Activated naive CD4-positive, alpha-beta T cell treated with anti-CD3 and anti-CD28 coated beads, Interleukin-2, amount 50 U/mL, for 24 hours (primary cell): ENCODE measurements around the gene LMBRD2.
A peak's percentile ranks its signal among the peaks of the same experiment; 100 is the strongest.

Source experiments
- H3K27ac Mint-ChIP-seq: one replicate; pipeline ENCODE4 v1.8.0; 2021; ENCODE audit warnings: mild to moderate bottlenecking, mixed read lengths
- H3K27me3 Mint-ChIP-seq: one replicate; pipeline ENCODE4 v1.8.0; 2021; ENCODE audit warnings: mixed read lengths
- H3K36me3 Mint-ChIP-seq: one replicate; pipeline ENCODE4 v1.8.0; 2021; ENCODE audit warnings: mixed read lengths
- H3K4me1 Mint-ChIP-seq: one replicate; pipeline ENCODE4 v1.8.0; 2021; ENCODE audit warnings: mixed read lengths
- H3K4me3 Mint-ChIP-seq: one replicate; pipeline ENCODE4 v1.8.0; 2021; ENCODE audit warnings: mild to moderate bottlenecking, mixed read lengths
- H3K9me3 Mint-ChIP-seq: one replicate; pipeline ENCODE4 v1.8.0; 2021; ENCODE audit warnings: mixed read lengths

Gene LMBRD2

GRCh38 chr5:36173426-36173825 lies 21.7 kb upstream of the LMBRD2 start:
- Mint-ChIP-seq H3K27ac (no peak overlapping the region), H3K36me3 (peaks cover 16% of the 10 kb centered on the region), H3K4me3 (no peak overlapping the region), H3K27me3 (no peaks in the 10 kb centered on the region), H3K9me3 (no peaks in the 10 kb centered on the region), H3K4me1 (peaks cover 6% of the 10 kb centered on the region)

GRCh38 chr5:36172599-36172998 lies 20.9 kb upstream of the LMBRD2 start:
- no peaks in the 10 kb centered on the region for H3K27me3 Mint-ChIP-seq
- no peaks in the 10 kb centered on the region for H3K9me3 Mint-ChIP-seq
- no peak overlapping the region for H3K27ac Mint-ChIP-seq
- no peak overlapping the region for H3K4me3 Mint-ChIP-seq
- H3K4me1 Mint-ChIP-seq = peaks cover 14% of the 10 kb centered on the region
- peaks cover 20% of the 10 kb centered on the region for H3K36me3 Mint-ChIP-seq

GRCh38 chr5:36170832-36171424 lies 19.2 kb upstream of the LMBRD2 start:
- Mint-ChIP-seq H3K4me1 (peaks cover 14% of the 10 kb centered on the region), H3K9me3 (no peaks in the 10 kb centered on the region), H3K36me3 (peaks cover 24% of the 10 kb centered on the region), H3K4me3 (no peak overlapping the region), H3K27me3 (no peaks in the 10 kb centered on the region), H3K27ac (no peak overlapping the region)

GRCh38 chr5:36168737-36169136 lies 17.1 kb upstream of the LMBRD2 start:
- Mint-ChIP-seq H3K36me3 (peaks cover 18% of the 10 kb centered on the region), H3K4me3 (no peak overlapping the region), H3K9me3 (no peaks in the 10 kb centered on the region), H3K27me3 (no peaks in the 10 kb centered on the region), H3K4me1 (peaks cover 15% of the 10 kb centered on the region), H3K27ac (no peak overlapping the region)

- no peak overlapping the region for H3K4me3 Mint-ChIP-seq
- no peaks in the 10 kb centered on the region for H3K27me3 Mint-ChIP-seq
- no peaks in the 10 kb centered on the region for H3K9me3 Mint-ChIP-seq
- H3K27ac Mint-ChIP-seq = no peak overlapping the region
- peaks cover 26% of the 10 kb centered on the region for H3K4me1 Mint-ChIP-seq
- H3K36me3 Mint-ChIP-seq = peaks cover 29% of the 10 kb centered on the region
Observed at GRCh38 chr5:36164461-36164860, 12.8 kb upstream of the LMBRD2 start.

GRCh38 chr5:36162810-36163486 lies 11.3 kb upstream of the LMBRD2 start:
- Mint-ChIP-seq H3K9me3 (no peaks in the 10 kb centered on the region), H3K27ac (no peak overlapping the region), H3K27me3 (no peaks in the 10 kb centered on the region), H3K4me3 (no peak overlapping the region), H3K36me3 (peaks cover 30% of the 10 kb centered on the region), H3K4me1 (peaks cover 28% of the 10 kb centered on the region)

- Mint-ChIP-seq H3K4me1 (peaks cover 39% of the 10 kb centered on the region), H3K9me3 (no peaks in the 10 kb centered on the region), H3K27ac (no peak overlapping the region), H3K27me3 (no peaks in the 10 kb centered on the region), H3K36me3 (peaks cover 33% of the 10 kb centered on the region), H3K4me3 (no peak overlapping the region)
Observed at GRCh38 chr5:36161361-36161760, 9.7 kb upstream of the LMBRD2 start.

- peaks cover 36% of the 10 kb centered on the region for H3K36me3 Mint-ChIP-seq
- H3K4me1 Mint-ChIP-seq = peaks cover 46% of the 10 kb centered on the region
- H3K4me3 Mint-ChIP-seq = no peak overlapping the region
- no peak overlapping the region for H3K27ac Mint-ChIP-seq
- H3K9me3 Mint-ChIP-seq = no peaks in the 10 kb centered on the region
- no peaks in the 10 kb centered on the region for H3K27me3 Mint-ChIP-seq
Observed at GRCh38 chr5:36160617-36161016, 8.9 kb upstream of the LMBRD2 start.

- Mint-ChIP-seq H3K27ac (no peak overlapping the region), H3K36me3 (peaks cover 41% of the 10 kb centered on the region), H3K4me3 (no peak overlapping the region), H3K9me3 (no peaks in the 10 kb centered on the region), H3K4me1 (peaks cover 55% of the 10 kb centered on the region), H3K27me3 (no peaks in the 10 kb centered on the region)
Observed at GRCh38 chr5:36158144-36158543, 6.5 kb upstream of the LMBRD2 start.

- Mint-ChIP-seq H3K4me1 (peaks cover 58% of the 10 kb centered on the region), H3K36me3 (peaks cover 32% of the 10 kb centered on the region), H3K9me3 (no peaks in the 10 kb centered on the region), H3K27ac (no peak overlapping the region), H3K4me3 (no peak overlapping the region), H3K27me3 (no peaks in the 10 kb centered on the region)
Observed at GRCh38 chr5:36156619-36157018, 4.9 kb upstream of the LMBRD2 start.

- H3K36me3 Mint-ChIP-seq = peaks cover 30% of the 10 kb centered on the region
Observed at GRCh38 chr5:36156121-36156601, 4.5 kb upstream of the LMBRD2 start.

GRCh38 chr5:36155291-36155690 lies 3.6 kb upstream of the LMBRD2 start:
- no peaks in the 10 kb centered on the region for H3K27me3 Mint-ChIP-seq
- H3K4me3 Mint-ChIP-seq = no peak overlapping the region
- peaks cover 66% of the 10 kb centered on the region for H3K4me1 Mint-ChIP-seq
- peaks cover 30% of the 10 kb centered on the region for H3K36me3 Mint-ChIP-seq
- no peaks in the 10 kb centered on the region for H3K9me3 Mint-ChIP-seq
- H3K27ac Mint-ChIP-seq = no peak overlapping the region

More at GRCh38 chr5:36156121-36156601, 4.5 kb upstream of the LMBRD2 start:
- H3K27ac Mint-ChIP-seq = no peak overlapping the region
- H3K4me1 Mint-ChIP-seq = peaks cover 58% of the 10 kb centered on the region
- no peaks in the 10 kb centered on the region for H3K27me3 Mint-ChIP-seq
- no peak overlapping the region for H3K4me3 Mint-ChIP-seq
- no peaks in the 10 kb centered on the region for H3K9me3 Mint-ChIP-seq

GRCh38 chr5:36153726-36154125 lies 2.0 kb upstream of the LMBRD2 start:
- Mint-ChIP-seq H3K4me1 (peaks cover 69% of the 10 kb centered on the region), H3K4me3 (peak overlapping the region; percentile 92), H3K27me3 (no peaks in the 10 kb centered on the region), H3K9me3 (no peaks in the 10 kb centered on the region), H3K27ac (no peak overlapping the region), H3K36me3 (peaks cover 26% of the 10 kb centered on the region)

GRCh38 chr5:36153298-36153677 lies 1.6 kb upstream of the LMBRD2 start:
- Mint-ChIP-seq H3K36me3 (peaks cover 24% of the 10 kb centered on the region), H3K4me3 (peak overlapping the region; percentile 92), H3K9me3 (no peaks in the 10 kb centered on the region), H3K27me3 (no peaks in the 10 kb centered on the region), H3K4me1 (peaks cover 68% of the 10 kb centered on the region), H3K27ac (no peak overlapping the region)

- Mint-ChIP-seq H3K27ac (peak overlapping the region; percentile 88), H3K36me3 (peaks cover 22% of the 10 kb centered on the region), H3K4me3 (peak overlapping the region; percentile 92), H3K9me3 (no peaks in the 10 kb centered on the region), H3K4me1 (peaks cover 71% of the 10 kb centered on the region), H3K27me3 (no peaks in the 10 kb centered on the region)
Observed at GRCh38 chr5:36152324-36153297, 924 bp upstream of the LMBRD2 start.
